RWPE2 (cell line): ENCODE results near the gene FOXA1.

Experiments
- ATAC-seq: fragments of 200-7000 bp; cut with Tn5 transposase; 3 replicates; pipeline ENCODE4 v1.9.1; 2021; ENCODE audit warnings: low read depth
- DNase-seq: peaks from one replicate; pipeline ENCODE4 v3.0.0-alpha.2; 2020; ENCODE audit warnings: low spot score
- H3K27ac ChIP-seq: fragments of 450-650 bp; 2 replicates; pipeline ENCODE4 v1.5.1; 2017; ENCODE audit warnings: mild to moderate bottlenecking; ENCODE audit not compliant: poor library complexity, severe bottlenecking
- H3K27me3 ChIP-seq: fragments of 250-450 bp; sonication (Bioruptor Pico); 2 replicates; pipeline ENCODE4 v1.5.1; 2021; ENCODE audit warnings: mild to moderate bottlenecking, moderate library complexity; ENCODE audit not compliant: insufficient read depth, poor library complexity, severe bottlenecking
- H3K36me3 ChIP-seq: fragments of 250-450 bp; sonication (Bioruptor Pico); 2 replicates; pipeline ENCODE4 v1.5.1; 2020; ENCODE audit warnings: low read depth, mild to moderate bottlenecking, moderate library complexity
- H3K4me1 ChIP-seq: fragments of 250-450 bp; sonication (Bioruptor Pico); 2 replicates; pipeline ENCODE4 v1.5.1; 2021; ENCODE audit warnings: mild to moderate bottlenecking, moderate library complexity; ENCODE audit not compliant: insufficient read depth, poor library complexity, severe bottlenecking
- H3K4me3 ChIP-seq: fragments of 250-450 bp; sonication (Bioruptor Pico); 2 replicates; pipeline ENCODE4 v1.5.1; 2021; ENCODE audit warnings: mild to moderate bottlenecking, moderate library complexity; ENCODE audit not compliant: severe bottlenecking
- H3K9me3 ChIP-seq: fragments of 250-450 bp; sonication (Bioruptor Pico); 2 replicates; pipeline ENCODE4 v1.5.1; 2021; ENCODE audit warnings: mild to moderate bottlenecking, moderate library complexity; ENCODE audit not compliant: severe bottlenecking
- CTCF ChIP-seq: fragments of 450-650 bp; IDR thresholded peaks from one replicate; pipeline ENCODE4 v1.5.1; 2017; ENCODE audit warnings: mild to moderate bottlenecking, moderate library complexity; ENCODE audit not compliant: poor library complexity, severe bottlenecking

FOXA1 gene

GRCh38 chr14:37573356-37573755, 21.7 kb downstream of the FOXA1 start:
- peak; percentile 38; the same call in 1 of the 3 replicates for ATAC-seq
- H3K4me3 ChIP-seq, result no peak overlapping the region
- H3K9me3 ChIP-seq, result no peaks in the 10 kb centered on the region
- no peaks in the 10 kb centered on the region for H3K36me3 ChIP-seq
- no peak for DNase-seq
- peaks cover 5% of the 10 kb centered on the region for H3K4me1 ChIP-seq
- no peak overlapping the region for H3K27ac ChIP-seq
- no peaks in the 10 kb centered on the region for H3K27me3 ChIP-seq
- no peak for TF ChIP-seq CTCF

GRCh38 chr14:37571391-37571790, 23.7 kb downstream of the FOXA1 start:
- Histone ChIP-seq H3K36me3 (no peaks in the 10 kb centered on the region), H3K27me3 (no peaks in the 10 kb centered on the region), H3K27ac (no peak overlapping the region)

GRCh38 chr14:37569729-37570128, 25.3 kb downstream of the FOXA1 start:
- ATAC-seq, result no peak
- H3K4me1 ChIP-seq, result peaks cover 26% of the 10 kb centered on the region
- no peak overlapping the region for H3K4me3 ChIP-seq
- no peak overlapping the region for H3K27ac ChIP-seq
- no peak for DNase-seq
- no peaks in the 10 kb centered on the region for H3K27me3 ChIP-seq
- H3K36me3 ChIP-seq, result no peaks in the 10 kb centered on the region
- TF ChIP-seq CTCF, result no peak
- no peaks in the 10 kb centered on the region for H3K9me3 ChIP-seq

More at GRCh38 chr14:37571391-37571790, 23.7 kb downstream of the FOXA1 start:
- no peak for DNase-seq
- ATAC-seq, result no peak
- no peak for TF ChIP-seq CTCF
- H3K4me3 ChIP-seq, result no peak overlapping the region
- H3K9me3 ChIP-seq, result no peaks in the 10 kb centered on the region
- H3K4me1 ChIP-seq, result peaks cover 25% of the 10 kb centered on the region

- DNase-seq (no peak), ATAC-seq (peak; percentile 97)
- H3K9me3 ChIP-seq, result no peaks in the 10 kb centered on the region
- TF ChIP-seq CTCF, result no peak
- no peaks in the 10 kb centered on the region for H3K27me3 ChIP-seq
- H3K4me3 ChIP-seq, result no peak overlapping the region
- H3K36me3 ChIP-seq, result no peaks in the 10 kb centered on the region
- peaks cover 21% of the 10 kb centered on the region for H3K4me1 ChIP-seq
- H3K27ac ChIP-seq, result peak overlapping the region; percentile 33
Observed at GRCh38 chr14:37566811-37567371, 28.2 kb downstream of the FOXA1 start.

- no peak for ATAC-seq
Observed at GRCh38 chr14:37565550-37565949, 29.5 kb downstream of the FOXA1 start.

More at GRCh38 chr14:37565550-37565949, 29.5 kb downstream of the FOXA1 start:
- Histone ChIP-seq H3K4me1 (peaks cover 21% of the 10 kb centered on the region), H3K27ac (no peak overlapping the region), H3K27me3 (no peaks in the 10 kb centered on the region), H3K9me3 (no peaks in the 10 kb centered on the region), H3K36me3 (no peaks in the 10 kb centered on the region), H3K4me3 (no peak overlapping the region)
- DNase-seq, result no peak
- peak; percentile 70 for TF ChIP-seq CTCF
